ENCODE data around the gene PPIB.
"Not testable (repeated sequence)": the region's sequence is repeated elsewhere in the genome, so short reads cannot be mapped to it uniquely, and the experiment has no call there.

Gene PPIB

DNA sequence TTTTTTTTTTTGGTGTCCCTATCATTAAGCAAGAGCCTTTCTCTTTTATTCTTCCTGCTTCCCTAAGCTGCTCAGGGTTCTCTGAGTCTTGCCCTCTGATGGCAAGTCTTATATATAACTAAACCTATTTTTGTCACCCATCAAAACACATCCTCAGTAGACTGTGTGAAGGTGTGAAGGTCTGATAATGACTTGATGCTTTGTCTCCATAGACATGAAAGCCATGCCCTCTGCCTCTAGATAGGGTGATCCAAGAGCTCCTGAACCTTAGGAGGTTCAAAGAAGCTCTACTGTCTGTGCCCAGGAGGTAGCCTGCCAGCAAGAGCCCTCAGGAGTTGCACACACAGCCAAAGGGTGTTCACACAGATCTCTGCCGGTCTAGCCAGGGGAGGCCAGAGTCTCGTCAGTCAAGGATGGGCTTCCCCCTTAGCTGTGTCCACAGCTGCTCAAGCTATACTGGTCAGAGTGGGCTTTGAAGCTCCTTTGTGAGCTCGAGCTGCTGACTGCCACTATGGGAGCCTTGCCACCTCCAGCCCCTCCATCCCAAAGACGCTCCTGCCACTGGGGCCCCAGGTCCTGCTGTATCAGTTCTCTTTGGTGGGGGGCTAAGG is 24.4 kb downstream of the PPIB start:
- DNase-seq (ENCODE audit: low spot score): no peak

DNA sequence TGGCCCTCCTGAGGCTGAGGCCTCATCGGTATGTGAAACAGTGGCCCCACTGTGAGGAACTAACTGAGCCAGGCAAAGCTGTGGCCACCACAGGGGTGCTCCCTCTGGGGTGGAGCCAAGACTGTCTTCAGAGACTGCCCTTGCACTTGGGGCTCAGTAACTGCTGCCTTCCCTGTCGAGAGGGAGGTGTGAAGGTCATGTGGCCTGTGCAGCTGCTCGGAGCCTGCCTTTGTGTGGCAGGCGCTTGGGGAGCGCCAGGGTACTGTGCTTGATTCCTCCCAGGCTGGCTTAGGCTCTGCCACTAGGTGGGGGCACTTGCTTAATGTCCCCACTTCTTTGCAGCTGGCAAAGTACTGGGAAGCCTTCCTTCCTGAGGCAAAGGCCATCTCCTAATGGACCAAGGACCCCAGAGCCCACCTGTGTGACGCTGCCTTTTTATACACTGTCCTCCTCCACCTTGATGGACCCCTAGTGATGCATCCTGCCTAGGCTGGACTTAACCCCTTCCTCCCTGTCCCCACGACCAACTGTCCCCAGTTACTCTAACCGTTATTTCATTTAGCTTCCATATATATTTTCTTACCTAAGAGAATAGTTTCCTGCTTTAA is 25.5 kb downstream of the PPIB start:
- peak; percentile 79 for DNase-seq (ENCODE audit: low spot score)

DNA sequence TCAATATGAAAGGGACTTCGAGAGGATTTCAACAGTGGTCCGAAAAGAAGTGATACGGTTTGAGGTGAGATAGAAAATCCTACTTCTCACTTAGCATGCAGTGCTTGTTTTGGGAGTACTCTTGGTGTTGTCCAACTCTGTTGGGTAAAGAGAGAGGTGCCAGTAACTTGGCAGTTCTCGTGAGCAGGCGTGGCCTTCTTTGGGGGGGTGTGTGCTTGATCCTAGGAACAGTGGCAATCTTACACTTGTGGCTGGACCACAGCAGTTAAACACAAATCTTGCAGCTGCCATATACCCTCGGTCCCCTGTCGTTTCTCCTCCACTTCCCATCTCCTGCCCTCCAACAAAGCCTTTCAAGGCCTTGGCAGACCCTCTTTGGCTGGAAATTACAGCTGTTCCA is 26.5 kb downstream of the PPIB start:
- DNase-seq (ENCODE audit: low spot score): no peak

DNA sequence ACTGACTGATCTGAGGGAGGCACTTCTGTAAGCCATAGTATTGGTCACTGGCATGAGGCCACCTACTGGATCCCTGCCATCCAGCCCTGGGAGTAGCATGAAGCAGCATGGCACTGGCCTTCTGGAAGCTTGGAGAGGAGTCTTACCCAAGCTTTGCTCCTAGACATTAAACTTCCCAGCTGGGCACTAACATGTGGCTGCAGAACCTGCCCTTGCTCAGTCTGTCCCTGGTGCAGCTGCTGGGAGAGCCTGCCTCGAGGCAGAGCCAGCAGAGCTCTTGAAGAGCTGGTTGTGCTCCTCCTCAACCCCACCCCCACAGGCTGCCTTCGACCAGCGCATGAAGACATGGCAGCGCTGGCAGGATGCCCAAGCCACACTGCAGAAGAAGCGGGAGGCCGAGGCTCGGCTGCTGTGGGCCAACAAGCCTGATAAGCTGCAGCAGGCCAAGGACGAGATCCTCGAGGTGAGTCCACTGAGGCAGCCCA is 28.4 kb downstream of the PPIB start:
- peak; percentile 76 for DNase-seq (ENCODE audit: low spot score)

DNA sequence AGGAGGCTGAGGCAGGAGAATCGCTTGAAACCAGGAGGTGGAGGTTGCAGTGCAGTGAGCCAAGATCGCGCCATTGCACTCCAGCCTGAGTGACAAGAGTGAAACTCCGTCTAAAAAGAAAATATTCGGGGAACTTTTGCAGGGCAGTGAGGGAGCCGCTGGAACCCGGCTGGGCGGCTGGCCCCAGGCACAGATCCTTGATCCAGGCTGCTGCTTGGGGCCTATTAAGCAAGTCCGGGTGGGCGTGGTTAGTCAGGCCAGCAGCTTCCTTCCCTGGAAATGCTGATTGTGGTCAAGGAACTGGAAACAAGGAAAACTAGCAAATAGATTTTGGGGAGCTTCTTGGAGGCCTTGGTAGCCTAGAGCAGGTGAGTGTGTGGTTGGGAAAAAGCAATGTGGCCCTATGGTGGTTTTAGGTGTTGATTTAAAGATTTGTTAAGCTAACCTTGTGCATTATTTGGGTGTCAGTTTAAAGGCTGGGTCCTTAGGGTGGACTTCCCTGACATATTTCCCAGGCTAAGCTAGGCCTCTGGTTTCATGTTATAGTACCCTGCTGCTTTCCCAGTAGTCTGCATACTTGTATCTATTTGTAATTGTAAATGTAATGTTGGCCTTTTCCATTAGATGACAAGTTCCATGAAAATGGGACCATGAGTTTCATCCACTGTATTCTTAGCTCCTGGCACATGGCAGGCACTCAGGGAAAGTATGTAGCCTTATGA is 29.0 kb downstream of the PPIB start:
- DNase-seq (ENCODE audit: low spot score): no peak

DNA sequence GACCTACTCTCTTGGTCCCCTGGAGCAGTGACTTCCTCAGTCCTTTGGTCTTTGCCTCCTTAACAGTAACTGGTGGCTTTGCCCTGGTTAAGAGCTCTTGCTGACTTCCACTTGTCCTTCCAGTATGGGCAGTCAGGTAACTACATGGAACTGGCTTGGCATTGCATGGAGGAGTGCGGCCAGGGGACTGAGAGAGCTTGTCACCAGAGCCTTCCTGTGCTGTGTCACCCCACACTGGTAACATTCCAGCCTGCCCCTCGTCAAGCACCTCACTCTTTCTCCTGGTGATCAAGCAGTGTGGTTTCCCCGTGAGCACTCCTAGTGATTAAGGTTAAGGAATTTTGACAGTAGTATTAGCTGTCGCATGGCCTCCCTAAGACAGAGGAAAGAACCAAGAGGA is 30.6 kb downstream of the PPIB start:
- no peak for DNase-seq (ENCODE audit: low spot score)

DNA sequence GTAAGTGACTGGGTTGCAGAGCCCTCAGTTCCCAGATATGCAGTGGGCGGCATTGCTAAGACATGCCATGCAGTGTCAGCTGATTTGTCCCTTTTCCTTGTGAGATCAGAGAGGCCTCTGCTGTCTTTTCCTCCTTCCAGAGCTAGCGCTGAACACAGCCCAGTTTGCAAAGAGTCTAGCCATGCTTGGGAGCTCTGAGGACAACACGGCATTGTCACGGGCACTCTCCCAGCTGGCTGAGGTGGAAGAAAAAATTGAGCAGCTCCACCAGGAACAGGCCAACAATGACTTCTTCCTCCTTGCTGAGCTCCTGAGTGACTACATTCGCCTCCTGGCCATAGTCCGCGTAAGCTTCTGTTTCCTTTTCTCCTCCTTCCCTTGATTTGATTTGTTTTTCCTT is 31.3 kb downstream of the PPIB start:
- DNase-seq (ENCODE audit: low spot score): peak; percentile 71

DNA sequence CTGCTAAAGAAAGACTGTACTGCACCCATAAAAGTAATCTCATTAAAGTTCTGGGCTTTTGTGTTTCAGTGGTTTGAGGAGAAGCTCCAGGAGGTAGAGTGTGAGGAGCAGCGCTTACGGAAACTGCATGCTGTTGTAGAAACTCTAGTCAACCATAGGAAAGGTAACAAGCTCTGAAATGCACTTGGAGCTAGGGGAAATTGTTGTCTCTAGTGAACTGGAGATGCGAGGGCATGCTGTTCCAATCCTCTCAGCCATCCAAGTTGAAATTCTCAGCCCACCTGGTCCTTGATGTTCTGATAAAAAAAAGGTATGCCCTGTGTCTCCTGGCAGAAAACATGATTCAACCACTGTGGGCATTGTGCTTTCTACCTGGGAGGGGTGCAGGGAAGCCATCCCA is 32.7 kb downstream of the PPIB start:
- DNase-seq (ENCODE audit: low spot score): no peak

DNA sequence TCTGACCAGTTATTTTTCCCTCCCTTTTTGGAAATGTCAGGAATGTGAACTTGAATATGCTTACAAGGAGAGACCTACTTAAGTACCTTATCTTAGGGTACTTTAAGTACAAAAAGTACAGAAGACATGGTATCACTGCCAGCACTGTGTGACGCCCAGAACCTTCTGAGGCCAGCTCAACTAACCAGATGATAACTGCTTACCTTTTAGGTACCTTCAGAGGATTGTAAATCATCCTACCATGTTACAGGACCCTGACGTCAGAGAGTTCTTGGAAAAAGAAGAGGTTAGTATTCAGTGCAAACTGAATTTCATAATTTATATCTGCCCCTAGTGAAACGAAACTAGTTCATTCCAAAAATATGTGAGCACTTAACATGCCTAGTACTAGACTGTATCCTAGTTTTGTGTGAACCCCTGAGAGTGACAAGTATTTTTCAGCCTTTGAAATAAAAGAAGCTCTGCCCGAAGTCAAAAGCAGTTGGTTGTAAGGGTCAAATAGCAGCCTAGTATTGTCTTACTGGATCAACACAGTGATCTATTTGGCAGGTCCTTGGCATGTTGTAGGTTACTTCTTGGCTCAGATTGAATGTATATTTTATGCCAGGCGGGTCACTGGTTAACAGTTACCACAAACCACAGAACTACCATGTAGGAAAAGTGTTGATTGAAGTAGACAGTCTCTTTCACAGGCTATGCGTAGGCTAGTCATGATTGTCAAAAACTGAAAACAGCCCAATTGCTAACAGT is 35.1 kb downstream of the PPIB start:
- no peak for DNase-seq (ENCODE audit: low spot score)

DNA sequence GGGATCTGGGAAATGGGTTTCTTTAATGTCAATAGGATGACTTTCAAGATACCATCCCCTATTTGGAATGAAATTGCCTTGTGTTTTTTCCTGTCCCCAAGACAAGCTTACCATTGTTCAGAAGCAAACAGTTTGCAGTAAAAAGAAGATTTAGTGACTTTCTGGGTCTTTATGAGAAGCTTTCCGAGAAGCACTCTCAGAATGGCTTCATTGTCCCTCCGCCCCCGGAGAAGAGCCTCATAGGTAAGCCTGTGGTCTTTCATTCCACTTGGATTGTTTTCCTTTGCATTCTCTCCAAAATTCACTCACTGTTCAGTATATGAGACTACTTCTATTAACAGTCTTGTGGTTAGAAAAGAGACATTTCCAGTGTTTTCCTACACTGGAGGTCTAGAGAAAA is 36.8 kb downstream of the PPIB start:
- DNase-seq (ENCODE audit: low spot score): no peak

DNA sequence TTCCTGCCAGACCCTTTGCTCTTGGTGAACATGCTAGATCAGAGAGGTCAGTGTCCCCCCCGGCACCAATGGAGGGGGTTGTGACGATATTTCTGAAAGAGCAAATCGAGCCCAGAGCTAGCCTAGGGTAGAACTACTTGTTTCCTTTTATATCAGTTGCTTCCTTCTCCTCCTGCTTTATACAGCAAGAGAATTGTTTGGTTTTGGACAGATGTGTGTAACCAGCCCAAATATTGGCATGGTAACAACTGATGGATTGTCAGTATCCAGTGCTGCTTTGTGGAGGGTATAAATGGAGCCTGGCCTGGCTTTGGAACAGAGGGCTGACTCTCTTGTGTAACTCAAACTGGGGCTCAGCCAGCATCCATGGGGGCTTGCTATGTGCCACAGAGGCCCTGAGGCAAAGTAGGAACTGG is 39.9 kb downstream of the PPIB start:
- peak; percentile 99 for DNase-seq (ENCODE audit: low spot score)

DNA sequence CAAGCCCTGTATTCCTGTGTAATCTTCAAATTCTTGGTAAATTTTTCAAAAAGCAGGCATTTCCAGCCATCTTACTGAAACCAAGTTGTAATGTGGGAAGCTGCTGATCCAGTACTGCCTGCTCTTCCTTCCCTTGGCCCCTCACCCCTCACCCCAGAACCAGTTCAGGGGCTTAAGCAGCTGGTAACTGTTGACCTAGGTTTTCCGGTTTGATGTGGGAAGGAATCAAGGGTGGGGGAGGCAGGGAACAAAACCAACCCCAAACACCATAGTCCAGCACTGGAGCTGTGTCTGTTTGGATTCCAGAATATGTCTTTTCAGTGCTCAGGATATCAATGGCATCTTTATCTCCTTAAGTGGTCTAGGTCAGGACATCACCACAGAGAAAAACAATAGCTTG is 40.4 kb downstream of the PPIB start:
- DNase-seq (ENCODE audit: low spot score): no peak

DNA sequence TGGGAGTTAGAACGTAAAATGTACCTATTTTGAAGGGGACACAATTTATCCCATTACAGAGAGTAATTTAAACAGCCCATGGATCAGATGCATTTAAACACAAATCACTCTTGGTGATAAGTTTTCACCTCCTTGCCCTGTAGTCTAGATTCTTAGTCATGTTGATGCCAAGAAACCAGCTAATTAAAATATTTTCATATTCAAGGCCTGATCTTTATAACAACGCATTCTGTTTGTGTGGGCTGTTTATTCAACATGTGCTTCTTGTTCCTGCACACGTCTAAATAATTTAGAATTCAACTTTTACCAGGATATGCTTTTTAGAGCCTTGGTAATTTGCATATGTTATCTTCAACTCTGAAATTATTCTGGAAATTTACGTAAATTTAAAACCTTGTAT is 41.2 kb downstream of the PPIB start:
- DNase-seq (ENCODE audit: low spot score): no peak

DNA sequence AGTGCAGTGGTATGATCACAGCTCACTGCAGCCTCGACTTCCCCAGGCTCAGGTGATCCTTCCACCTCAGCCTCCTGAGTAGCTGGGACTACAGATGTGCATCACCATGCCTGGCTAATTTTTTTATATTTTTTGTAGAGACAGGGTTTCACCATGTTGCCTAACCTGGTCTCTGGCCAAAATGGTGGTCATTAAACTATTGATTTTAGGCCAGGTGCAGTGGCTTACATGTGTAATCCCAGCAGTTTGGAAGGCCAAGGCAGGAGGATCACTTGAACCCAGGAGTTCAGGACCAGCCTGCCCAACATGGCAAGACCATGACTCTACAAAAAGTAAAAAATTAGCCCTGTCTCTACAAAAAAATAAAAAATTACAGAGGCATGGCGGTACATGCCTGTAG is 42.5 kb downstream of the PPIB start:
- not testable (repeated sequence) for DNase-seq (ENCODE audit: low spot score)

DNA sequence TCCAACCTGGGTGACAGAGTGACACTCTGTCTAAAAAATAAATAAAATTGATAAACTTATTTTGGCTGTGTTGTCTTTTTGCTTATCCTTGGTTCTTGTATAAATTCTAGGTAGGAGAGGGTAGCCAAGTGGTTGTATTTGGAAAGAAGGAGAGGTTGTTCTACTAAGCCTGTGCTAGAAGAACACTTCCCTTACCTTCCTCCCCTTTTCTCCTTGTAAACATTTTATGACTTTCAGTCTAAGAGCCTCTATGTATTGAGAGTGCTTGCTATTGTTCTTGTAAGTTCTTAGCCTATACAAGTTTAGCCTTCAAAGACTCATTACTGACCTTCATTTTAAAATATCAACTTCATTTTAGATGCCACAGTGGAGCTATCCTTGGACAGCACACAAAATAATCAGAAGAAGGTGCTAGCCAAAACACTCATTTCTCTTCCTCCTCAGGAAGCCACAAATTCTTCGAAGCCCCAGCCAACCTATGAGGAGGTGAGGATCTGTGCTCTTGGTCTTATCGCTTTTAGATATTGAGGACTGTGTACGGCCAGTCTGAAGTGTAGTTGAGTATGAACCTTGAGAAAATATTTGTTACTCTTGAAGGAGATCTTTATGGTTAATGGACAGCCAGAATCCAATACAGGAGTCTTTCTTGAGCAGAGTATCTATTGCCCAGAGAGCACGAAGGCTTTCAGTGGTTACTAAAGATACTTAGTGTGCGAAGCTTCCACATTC is 44.9 kb downstream of the PPIB start:
- no peak for DNase-seq (ENCODE audit: low spot score)

DNA sequence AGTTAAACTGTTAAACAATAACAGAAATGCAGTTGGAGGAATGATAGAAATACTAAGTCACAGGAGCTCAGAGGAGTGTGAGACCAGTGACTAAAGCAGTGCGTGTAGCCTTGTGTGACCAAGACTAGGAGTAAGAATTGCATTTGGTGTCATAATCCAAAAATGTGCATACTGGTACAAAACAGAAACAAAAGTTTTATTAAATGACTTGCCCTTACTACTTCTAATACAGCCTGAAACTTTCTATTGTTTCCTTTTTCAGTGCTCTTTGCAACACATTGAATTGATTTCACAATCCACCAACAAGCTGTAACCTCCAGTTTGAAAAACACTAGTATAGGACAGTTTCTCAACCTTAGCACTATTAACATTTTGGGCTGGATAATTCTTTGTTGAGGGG is 49.9 kb downstream of the PPIB start:
- no peak for DNase-seq (ENCODE audit: low spot score)

DNA sequence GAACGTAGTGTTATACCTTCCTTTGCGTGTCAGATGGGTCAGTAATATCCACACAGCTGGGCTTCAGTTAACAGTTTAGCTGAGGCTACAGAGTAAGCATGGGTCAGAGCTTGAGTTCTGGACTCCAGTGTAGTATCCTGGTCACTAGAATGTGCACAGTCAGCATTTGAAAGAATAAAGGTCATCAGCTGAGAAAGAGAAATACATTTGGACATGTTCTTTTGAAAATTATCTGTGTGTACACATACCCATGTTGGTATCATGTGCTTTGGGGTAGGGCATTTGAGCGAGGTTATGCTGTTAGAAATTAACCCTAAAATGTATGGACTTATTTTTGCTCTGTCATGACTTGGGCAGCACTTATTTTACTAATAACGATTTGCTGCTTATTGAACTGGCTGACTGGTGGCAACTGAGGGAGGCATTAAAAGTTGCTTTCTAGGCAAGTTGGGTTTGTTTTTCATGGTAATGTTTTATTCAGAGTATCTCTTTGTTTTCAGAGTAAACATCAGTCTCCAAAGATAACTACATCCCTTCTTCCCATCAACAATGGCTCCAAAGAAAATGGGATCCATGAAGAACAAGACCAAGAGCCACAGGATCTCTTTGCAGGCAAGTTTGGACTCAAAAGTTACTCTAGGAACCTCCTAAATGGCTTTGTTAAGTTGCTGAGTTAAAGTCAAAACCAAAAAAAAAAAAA is 50.6 kb downstream of the PPIB start:
- no peak for DNase-seq (ENCODE audit: low spot score)

DNA sequence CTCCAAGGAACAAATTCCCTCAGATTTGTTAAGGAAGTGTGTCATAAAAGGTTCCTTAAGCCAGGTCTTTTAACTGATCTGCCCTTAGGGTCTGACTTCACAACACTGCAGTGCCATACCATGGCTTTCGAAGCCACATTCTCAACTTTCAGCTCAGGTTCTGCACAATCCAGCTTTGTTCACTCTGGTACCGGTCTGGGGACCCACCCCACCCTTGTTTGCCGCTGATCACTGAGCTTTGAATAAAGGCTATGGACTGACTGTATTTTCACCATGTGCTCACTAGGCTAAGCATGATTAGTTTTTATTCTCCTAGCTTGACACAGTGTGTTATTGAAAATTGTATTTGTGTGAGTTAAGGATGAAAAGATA is 51.2 kb downstream of the PPIB start:
- no peak for DNase-seq (ENCODE audit: low spot score)

DNA sequence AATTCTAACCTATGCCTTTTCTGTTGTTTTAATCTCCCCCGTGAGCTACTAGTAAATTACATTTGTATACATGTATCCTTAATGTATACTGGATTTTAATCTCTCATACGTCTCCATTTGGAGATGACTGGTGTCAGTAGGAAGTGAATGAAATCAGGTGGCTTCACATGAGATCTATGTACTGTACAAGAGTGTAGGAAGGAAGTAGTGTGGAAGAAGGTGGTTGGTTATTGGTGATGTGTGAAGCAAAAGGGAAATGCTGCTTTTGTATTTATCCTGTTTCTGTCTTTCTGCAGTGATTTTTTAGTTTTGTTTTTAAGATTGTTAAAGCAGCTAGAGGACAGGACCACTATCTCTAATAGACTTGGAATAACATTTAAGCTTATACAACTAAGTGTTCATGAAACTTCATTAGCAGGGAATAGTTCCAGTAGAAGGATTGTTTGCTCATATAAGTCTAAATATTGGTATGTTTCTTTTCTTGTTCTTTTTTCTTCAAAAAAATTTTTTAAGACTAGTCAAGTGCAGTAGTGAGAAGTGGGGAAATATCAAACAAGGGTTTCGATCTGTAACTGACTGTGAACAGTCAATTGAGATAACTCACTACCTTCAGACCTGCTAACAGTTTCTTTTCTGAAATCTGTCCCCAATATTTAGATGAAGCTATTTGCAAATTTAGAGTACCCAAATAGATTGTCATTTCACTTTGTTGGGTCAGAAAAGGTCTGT is 51.7 kb downstream of the PPIB start:
- DNase-seq (ENCODE audit: low spot score): no peak

DNA sequence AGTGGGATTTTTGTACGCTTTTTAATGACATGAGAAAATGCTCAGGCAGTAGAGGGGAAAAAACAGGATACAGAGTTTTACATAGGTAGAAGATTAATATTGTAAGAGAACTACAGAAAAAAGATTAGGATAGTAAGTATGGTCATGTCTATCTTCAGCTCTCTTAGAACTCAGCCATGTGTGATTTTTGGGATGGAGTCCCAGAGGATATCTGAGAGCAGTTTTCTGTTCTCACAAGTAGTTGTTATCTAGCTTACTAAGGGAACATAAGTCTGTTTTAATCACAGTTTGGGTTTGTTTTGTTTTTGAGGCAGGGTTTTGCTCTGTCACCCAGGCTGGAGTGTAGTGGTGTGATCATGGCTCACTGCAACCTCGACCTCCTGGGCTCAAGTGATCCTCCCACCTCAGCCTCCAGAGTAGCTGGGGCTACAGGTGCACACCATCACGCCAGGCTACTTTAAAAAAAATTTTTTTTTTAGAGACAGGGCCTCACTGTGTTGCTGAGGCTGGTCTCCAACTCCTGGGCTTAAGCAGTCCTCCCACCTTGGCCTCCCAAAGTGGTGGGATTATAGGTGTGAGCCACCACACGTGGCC is 52.6 kb downstream of the PPIB start:
- DNase-seq (ENCODE audit: low spot score): not testable (repeated sequence)

Measured in globus pallidus (tissue), 1 donor.